Activated gamma-delta T cell treated with Interleukin-2 at 50 U/mL for 16 hours (primary cell): ENCODE results near the gene R3HCC1L.
"Not testable (repeated sequence)": the region's sequence is repeated elsewhere in the genome, so short reads cannot be mapped to it uniquely, and the experiment has no call there.

Experiments
- DNase-seq: peaks from one replicate; pipeline ENCODE4 v3.0.0-alpha.2; 2020

The R3HCC1L gene

DNA sequence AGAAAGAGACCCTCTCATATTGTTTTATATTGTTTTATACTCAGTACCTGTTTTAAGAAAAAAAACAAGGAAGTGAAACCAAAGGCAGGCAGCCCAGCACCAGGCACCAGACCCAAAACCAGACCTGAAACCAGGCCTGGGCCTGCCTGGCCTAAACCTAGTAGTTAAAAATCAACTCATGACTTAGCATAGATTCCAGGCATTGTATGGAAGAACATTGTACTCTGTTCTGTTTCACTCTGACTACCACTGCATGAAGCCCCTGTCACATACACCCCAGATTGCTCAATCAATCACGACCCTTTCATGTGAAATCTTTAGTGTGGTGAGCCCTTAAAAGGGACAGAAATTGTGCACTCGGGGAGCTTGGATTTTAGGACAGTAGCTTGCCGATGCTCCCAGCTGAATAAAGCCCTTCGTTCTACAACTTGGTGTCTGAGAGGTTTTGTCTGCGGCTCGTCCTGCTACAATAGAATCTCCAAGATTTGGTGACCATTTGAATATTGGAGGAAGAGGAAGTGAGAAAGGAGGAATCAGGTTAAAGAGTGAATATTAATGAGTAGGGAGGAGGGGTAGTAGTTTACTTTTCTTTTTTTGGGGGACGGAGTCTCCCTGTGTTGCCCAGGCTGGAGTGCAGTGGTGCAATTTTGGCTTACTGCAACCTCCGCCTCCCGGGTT is 1.2 kb upstream of the R3HCC1L start:
- not testable (repeated sequence) for DNase-seq

DNA sequence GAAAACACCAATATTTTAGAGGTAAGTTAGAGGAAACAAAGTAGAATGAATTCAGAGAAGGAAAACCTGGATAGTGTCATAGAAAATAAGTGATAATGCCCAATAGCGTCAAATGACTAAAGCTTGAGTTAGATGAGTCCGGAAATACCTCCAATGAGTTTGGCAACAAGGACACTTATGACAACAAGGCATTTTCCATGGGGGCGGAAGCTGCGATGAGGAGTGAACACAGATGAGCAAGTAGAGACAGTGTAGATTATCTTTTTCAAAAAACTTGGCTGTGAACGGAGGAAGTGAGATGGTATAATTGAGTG is 383 bp upstream of the R3HCC1L start:
- no peak for DNase-seq

DNA sequence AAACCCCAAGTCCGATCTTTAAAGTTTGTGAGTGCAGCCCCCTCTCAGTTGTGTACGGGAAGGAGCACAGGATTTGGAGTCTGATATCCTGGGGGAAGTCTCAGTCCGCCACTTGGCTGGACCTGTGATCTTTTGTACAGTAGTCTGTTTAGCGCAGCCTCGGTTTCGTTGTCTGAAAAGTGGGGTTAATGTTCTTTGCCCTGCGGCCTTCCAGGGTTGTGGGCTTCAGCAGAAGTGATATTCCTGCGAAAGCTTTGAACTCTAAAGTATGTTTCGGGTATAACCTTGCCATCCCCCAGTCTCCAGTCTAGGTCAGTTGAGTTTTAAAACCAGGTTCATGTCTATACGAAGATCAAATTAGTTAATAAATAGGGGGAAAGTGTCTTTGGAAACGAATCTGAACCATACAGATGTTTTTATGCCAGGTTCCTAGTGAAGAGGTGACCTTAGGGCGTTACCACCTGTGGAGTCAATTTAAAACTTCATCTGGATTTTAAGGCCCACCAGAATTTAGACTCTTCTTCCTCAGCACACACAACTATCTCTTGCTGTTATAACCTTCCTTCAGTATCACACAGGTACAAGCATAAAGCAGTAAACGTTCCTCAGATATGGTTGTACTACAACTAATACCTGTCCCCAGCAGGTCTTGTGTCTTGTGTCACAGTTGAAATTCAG is 904 bp downstream of the R3HCC1L start:
- no peak for DNase-seq

DNA sequence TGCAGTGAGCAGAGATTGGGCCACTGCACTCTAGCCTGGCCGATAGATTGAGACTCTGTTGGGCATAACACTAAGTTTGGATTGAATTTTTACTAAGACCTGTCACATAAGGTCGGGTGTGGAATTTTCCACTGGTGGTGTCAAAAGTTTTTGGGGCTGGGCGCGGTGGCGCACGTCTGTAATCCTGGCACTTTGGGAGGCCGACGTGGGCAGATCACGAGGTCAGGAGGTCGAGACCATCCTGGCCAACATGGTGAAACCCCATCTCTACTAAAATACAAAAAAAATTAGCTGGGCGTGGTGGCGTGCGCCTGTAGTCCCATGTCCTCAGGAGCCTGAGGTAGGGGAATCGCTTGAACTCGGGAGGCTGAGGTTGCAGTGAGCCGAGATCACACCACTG is 2.3 kb downstream of the R3HCC1L start:
- DNase-seq: not testable (repeated sequence)

DNA sequence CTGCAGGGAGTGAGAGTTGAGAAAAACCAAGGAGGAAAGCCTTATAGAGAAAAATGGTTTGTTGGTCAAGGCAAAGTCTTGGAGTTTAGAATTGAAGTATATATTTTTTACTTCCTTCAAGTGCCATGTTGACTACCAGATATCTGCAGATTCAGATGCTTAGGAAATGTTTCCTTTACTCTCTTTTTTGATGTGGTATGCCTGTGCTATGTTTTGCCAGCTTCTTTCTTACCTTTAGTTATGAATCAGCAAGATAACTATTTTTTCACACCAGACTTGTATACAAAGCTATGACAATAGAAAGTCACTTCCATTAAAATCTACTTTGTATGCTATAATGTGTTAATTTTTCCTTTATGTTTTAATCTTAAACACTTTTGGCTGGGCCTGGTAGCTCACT is 3.6 kb downstream of the R3HCC1L start:
- no peak for DNase-seq

DNA sequence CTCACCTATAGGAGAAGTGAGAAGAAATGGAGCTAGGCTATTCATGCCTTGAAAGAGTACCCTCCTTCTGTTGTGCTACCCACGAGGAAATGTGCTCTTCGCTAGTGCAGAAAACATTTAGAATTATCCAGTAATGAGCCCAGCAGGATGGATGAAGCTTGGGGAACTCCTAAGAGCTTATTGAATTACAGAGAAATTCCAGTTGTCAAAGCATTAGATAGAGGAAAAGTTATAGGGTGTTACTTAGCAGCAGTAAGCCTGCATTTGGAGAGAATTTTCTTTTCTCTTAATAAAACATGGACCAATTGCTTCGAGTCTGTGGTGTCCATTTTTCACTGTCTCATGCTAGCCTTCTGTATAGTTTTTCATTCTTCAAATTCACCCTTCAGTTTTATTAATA is 5.0 kb downstream of the R3HCC1L start:
- no peak for DNase-seq

DNA sequence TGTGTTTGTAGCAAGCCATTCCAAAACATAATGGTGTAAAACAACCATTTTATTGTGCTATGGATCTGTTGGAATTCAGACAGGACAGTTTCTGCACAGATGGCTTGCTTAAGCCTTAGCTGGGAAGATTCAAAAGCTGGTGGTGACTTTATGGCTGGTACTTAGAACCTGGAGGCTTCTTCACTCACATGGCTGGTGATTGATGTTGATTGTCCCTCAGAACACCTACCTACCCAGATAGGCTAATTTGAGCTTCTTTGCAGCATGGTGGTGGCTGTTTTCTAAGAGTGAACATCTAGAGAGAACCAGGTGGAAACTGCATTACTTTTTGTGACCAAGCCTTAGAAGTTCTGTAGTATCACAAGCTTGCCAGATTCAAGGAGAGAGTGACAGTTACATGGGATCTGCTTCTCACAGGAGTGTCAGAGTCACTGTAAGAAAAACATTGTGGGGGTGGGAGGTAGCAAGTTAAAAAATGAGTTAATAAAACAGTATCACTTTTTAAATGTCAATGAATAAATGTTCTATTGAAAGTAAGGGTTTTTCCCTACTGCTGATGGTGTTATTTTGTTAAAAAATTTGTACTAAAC is 7.1 kb downstream of the R3HCC1L start:
- no peak for DNase-seq

DNA sequence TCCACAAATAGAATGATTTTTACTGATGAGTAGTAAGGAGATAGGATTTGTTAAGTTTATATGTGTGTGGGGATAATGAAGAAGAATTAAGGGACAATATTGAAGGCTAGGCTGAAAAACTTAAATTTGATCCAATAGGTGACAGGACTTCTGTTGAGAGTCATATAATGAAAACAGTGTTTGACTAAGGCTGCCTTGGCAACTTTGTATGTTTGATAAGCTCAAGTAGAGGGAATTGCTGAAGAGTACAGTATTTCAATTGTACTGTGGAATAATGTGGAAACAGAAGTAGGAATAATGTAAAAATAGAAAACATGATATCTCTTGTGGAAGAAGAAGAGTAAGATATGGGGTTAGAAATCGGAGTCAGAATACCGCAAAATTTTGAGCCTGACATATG is 10.5 kb downstream of the R3HCC1L start:
- no peak for DNase-seq

DNA sequence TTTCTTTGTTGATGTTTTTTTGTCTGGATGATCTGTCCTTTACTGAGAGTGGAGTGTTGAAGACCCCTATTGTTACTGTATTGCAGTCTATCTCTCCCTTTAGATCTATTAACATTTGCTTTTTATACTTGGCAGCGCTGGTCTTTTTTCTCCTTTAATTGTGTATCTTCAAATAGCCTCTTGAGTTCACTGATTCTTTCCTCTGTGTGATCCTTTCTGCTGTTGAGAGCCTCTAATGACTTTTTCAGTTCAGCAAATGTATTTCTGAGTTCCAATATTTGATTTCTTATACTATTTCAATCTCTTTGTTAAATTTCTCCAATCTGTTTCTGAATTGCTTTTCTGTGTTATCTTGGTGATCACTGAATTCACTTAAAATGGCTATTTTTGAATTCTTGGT is 15.4 kb downstream of the R3HCC1L start:
- DNase-seq: no peak

DNA sequence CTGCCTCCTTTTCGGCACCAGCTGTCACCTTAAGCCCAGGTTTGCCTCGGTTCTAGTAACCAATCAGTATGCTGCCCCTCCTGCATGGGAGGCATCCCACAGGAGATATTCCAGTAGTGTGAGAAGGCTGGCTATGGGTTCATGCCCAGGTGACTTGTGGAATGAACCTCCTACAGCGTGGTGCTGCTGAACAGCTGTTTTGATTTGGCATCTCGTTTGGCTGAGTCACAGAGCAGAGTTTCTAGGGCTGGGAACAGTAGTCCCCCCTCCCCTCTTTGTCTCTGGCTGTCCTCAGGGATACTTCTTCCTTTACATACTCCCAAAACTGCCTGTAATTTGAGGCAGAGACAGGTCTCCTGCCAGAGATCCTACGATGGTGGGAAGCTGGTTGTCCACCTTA is 16.1 kb downstream of the R3HCC1L start:
- no peak for DNase-seq

DNA sequence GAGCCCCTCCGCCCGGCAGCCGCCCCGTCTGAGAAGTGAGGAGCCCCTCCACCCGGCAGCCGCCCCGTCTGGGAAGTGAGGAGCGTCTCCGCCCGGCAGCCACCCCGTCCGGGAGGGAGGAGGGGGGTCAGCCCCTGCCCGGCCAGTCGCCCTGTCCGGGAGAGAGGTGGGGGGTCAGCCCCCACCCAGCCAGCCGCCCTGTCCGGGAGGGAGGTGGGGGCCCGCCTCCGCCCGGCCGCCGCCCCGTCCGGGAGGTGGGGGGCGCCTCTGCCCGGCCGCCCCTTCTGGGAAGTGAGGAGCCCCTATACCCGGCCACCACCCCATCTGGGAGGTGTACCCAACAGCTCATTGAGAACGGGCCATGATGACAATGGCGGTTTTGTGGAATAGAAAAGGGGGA is 18.3 kb downstream of the R3HCC1L start:
- not testable (repeated sequence) for DNase-seq

DNA sequence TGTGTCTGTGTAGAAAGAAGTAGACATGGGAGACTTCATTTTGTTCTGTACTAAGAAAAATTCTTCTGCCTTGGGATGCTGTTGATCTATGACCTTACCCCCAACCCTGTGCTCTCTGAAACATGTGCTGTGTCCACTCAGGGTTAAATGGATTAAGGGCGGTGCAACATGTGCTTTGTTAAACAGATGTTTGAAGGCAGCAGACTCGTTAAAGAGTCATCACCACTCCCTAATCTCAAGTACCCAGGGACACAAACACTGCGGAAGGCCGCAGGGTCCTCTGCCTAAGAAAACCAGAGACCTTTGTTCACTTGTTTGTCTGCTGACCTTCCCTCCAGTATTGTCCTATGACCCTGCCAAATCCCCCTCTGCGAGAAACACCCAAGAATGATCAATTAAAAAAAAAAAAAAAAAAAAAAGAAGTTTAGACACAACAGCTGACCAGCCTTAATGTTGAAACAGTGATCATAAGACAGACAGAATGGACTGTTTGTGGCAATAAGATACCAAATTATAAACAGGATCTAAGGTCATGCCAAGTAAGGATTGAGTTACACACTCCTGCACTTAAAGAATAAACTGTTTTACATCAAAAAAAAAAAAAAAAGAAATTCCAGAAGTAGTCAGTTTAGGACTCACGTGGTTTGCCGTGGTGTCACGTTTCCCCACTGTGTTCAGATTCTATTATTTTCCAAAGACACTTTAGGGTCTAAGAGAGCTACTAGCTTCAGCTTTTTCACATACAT is 18.9 kb downstream of the R3HCC1L start:
- DNase-seq: not testable (repeated sequence)

DNA sequence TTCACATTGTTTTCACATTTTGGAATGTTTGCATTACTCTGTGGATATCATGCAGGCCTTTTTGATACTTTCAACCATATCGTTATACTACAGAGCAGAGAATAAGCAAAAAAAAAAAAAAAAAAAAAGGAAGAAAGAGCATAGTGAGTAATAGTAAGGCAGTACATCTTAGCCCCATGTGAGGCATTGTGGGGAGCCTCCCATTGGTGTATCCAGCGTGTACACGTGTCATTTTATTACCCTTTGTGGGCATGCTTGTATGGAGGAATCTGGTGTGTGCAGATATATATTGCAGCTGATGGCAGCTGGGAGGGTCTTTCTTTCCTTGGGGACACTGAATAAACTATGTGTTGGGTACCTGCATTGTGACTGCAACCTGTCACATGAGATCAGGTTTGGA is 19.6 kb downstream of the R3HCC1L start:
- no peak for DNase-seq

DNA sequence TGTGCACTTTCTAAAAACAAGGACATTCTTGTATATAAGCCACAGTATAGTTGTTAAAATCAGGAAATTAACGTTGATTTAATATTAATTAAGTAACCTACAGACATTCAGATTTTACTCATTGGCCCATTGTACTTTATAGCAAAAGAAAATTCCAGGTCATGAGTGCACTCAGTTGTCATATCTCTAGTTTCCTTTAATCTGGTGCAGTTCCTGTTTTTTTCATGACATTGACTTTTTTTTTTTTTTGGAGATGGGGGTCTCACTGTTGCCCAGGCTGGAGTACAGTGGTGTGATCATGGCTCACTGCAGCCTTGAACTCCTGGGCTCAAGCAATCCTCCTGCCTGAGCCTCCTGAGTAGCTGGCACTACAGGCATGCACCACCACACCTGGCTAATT is 24.1 kb downstream of the R3HCC1L start:
- DNase-seq: no peak

DNA sequence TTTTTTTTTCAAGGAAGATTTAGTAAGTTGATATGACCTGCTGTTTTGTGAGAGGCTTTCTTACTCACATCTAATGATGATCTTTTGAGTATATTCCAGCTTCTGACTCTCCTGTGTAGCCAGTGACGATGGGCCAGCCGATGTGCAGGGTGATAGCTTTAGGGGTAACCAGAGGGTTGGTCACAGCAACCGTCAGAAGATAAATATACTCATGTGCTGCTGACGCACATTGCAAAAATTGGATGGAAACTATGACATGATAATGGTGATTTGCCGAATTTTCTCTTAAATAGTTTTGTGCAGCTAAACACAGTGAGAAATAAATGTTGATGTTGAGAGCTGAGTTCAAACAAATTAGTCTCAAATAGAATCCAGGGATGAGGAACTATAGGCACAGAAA is 29.5 kb downstream of the R3HCC1L start:
- DNase-seq: no peak

DNA sequence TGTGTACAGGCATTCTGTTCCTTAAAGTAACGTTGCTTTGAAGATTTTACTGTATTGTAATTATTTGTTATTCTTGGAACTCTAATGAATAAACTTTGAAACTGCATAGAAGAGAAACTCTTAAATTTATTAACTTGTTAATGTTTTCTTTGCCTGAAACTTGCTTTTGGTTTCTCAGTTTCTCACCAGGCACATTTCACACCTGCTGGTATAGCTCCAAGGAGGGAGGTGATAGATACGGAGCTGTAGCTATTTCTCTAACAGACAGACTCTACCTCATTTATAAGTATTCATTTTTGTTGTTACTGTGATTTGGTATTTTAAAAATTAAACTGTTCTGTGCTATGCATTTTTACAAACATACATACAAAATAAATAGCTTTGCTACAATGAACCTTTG is 32.7 kb downstream of the R3HCC1L start:
- no peak for DNase-seq

DNA sequence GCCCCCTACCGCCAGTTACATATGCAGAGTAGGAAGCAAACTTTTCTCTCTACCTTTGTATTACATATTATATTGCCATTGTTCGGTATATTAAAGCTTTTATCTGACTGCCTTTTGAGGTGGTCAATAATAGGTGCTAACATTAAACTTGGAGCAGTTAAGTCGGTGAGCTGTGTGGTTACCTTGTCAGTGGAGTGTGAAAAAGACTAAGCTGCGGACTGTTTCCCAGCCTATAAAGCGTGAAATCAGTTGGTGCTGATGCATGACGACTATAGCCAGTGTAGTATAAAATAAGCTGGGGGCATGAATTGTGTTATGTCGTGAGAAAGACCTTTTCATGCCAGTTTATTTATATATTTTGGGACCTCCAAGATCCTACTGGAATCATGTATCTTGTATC is 33.7 kb downstream of the R3HCC1L start:
- no peak for DNase-seq

DNA sequence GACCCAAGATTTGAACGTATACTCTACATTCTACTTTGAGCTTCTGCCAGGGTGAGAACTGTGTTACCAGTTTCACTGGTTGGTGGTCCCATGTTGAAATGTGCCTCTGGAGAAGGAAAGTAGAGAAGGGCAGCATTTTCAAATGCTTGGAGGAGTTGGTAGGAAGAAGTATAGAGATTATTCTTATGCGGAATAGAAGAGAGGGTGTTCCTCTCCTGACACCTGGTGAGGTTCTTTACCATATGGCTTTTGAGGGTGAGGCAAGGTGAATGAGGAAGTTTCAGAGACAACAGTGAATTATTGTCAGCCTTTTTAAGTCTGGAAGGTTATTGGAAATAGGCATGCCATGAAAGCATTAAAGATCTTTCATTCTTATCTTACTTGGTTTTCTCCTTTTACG is 34.3 kb downstream of the R3HCC1L start:
- no peak for DNase-seq

DNA sequence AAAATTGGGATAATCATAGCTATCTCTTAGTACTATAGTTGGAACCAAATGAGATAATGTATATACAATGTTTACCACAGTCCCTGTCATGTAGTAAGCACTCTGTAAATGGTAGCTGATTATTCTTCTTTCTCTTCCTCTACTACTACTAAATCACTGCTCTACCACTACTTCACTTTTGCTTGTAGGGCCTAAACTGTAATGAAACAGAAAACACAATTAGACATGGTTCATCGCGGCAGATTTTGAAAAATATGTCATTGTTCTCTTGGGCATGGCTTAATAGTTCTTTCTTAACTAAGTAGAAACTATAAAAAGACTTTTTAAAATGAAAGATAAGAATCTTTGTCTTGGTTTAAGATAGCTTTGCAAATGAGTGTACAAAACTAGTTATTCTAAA is 34.9 kb downstream of the R3HCC1L start:
- no peak for DNase-seq

DNA sequence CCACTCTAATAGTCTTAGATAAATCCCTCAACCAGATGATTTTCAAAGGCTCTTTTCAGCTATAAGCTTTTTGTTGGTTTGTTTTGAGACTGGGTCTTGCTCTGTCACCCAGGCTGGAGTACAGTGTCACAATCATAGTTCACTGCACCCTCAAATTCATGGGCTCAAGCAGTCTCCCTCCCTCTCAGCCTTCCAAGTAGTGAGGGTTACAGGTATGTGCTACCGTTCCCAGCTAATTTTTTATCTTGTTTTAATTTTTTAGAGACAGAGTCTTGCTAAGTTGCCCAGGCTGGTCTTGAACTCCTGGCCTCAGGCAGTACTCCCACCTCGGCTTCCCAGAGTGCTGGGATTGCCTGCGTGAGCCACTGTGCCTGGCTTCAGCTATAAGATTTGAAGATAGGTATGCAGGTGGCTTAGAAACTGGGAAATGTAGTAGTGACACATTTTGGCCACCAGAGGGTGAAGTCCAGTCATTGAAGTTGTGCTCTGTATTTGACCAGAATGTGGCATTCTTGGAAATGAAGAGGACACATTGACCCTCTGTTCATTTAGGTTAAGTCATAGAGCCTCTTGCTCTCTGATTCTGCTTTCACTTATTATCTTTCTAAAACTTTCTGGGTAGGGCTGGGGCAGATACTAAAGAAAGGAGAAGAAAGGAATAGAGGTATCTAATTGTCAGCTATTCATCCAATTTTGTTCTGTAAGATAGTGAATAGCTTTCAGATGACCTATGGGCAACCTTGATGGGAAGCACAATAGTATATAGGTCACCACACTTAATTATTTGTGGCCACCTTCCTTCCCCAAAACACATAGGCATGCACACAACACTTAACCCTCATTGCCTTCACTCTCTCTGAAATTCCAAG is 36.0 kb downstream of the R3HCC1L start:
- DNase-seq: peak; percentile 14

DNA sequence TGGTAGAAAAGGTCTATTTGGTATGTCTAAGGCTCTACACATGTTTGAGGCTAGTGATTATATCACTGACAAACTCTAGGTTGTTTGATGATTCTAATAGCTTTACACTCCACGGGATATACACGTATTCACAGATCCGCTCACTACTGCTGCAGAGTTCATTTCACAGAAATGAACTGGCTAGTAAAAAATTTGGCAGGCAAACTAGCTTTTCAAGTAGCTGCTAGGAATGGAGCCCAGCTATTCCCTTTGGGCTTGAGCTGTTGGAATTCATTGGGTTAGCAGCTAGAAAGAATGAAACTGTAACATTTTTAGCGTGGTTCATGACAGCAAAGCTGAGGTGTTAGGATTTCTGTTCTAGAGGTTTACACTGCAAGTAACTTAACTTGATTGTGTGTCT is 37.6 kb downstream of the R3HCC1L start:
- DNase-seq: no peak

DNA sequence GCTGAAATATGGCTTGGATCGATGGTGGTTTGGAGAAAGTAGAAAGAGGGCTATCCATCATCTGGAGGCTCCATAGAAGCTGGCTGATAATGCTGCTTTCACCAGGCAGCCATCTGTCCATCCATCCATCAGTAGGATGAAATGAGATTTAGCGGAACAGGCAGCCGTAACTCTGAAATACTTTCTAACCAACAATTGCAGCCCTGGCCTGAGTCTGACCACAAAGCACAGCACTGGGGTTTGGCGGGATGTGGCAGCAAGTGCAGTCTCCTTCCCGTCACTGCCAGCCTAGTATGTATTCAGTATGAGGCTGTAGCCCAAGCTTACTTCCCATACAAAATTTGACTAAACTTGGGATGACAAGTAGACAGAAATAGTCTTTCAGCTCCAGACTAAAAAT is 38.0 kb downstream of the R3HCC1L start:
- DNase-seq: no peak

DNA sequence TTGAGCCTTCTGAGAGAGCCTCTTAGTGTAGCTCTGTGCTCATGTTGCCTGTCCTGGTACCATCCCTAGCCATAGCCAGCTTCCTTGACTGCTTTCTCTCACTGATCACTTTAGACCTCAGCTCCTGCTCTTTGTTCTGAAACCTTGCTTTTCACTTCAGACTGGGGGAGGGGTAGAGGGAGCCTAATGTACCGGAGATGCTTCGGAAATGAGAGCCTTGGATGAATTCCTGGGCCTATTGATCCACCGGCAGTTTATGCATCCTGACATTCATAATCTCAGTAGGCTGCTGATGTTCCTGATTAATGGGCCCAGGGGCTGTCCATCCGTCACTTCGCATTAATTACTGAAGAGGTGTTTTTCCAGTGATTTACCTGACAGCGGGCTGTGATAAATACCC is 38.8 kb downstream of the R3HCC1L start:
- DNase-seq: no peak
